SJSA1 (cell line): ENCODE data around the gene ZCCHC10. TPM values are rescaled to one million over a fixed set of nuclear protein-coding genes. Genes with fewer than 3 reads are reported as not detected.

Experiments used
- DNase-seq, 2 experiments: peaks; one replicate each; pipeline ENCODE4 v3.0.0-alpha.2; 2015 to 2020; ENCODE audit warnings: low spot score in 2 of 2, low read depth in 1 of 2
- H3K27ac ChIP-seq: fragments of 250-450 bp; sonication (Bioruptor Pico); 2 replicates; pipeline ENCODE4 v1.5.1; 2020; ENCODE audit warnings: mild to moderate bottlenecking, moderate library complexity
- H3K27me3 ChIP-seq: fragments of 250-450 bp; sonication (Bioruptor Pico); replicated peaks from 2 replicates; pipeline ENCODE4 v1.5.1; 2020; ENCODE audit warnings: mild to moderate bottlenecking, moderate library complexity
- H3K36me3 ChIP-seq: fragments of 250-450 bp; sonication (Bioruptor Pico); 2 replicates; pipeline ENCODE4 v1.5.1; 2020; ENCODE audit warnings: mild to moderate bottlenecking
- H3K4me1 ChIP-seq: fragments of 250-450 bp; sonication (Bioruptor Pico); replicated peaks from 2 replicates; pipeline ENCODE4 v1.6.1; 2021; ENCODE audit warnings: mild to moderate bottlenecking
- H3K4me3 ChIP-seq: fragments of 250-450 bp; sonication (Bioruptor Pico); 2 replicates; pipeline ENCODE4 v1.5.1; 2020; ENCODE audit warnings: mild to moderate bottlenecking
- H3K9me3 ChIP-seq: fragments of 250-450 bp; sonication (Bioruptor Pico); replicated peaks from 2 replicates; pipeline ENCODE4 v1.5.1; 2020; ENCODE audit warnings: mild to moderate bottlenecking
- total RNA-seq: library from RNA; depleted of rRNA; stranded (reverse); fragments of >200 nt; shearing (Covaris generic); gene quantifications from 2 replicates; pipeline ENCODE4 v1.2.3, GENCODE V29; 2014; rRNA removed

ZCCHC10 gene
- total RNA-seq, 1 experiment from 2014 or later: 66.4 TPM

DNA sequence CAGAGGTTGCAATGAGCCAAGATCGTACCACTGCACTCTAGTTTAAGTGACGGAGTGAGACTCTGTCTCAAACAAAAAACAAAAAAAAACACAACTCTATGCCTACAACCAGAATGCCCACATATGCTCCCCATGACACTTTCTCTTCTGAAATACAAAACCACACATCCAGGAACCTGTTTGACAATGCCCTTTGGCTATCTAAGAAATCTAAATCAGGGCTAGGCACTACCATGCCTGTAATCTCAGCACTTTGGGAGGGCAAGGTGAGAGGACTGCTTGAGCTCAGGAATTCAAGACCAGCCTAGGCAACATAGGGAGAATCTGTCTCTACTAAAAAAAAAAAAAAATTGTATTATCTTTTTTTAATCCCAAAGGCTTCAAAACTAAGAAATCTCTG lies 73.5 kb downstream of the ZCCHC10 start:
- Histone ChIP-seq H3K4me3 (no peak overlapping the region), H3K27me3 (no peaks in the 10 kb centered on the region)
- no peak for DNase-seq

DNA sequence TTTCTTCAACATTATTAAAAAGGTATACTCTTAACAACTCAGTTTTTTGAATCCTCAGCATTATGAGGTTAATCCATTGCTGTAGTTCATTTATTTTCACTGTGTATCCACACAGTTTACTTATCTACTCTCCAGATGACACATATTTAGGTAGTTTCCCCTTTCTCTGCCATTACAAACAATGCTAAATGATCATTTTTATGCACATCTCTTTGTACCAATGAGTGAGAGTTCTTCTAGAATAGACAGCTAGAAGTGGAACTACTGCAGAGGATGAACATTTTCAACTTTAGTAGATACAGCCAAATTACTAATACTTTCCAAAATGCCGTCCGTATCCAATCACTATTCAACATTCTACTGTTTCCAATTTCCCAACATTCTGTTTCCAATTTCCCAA lies 74.5 kb downstream of the ZCCHC10 start:
- DNase-seq: no peak
- H3K4me1 ChIP-seq: peaks cover 14% of the 10 kb centered on the region
- H3K9me3 ChIP-seq: 0 out of 2 replicates have a peak, but pooled peaks cover 2% of the 10 kb centered on the region
- no peak overlapping the region for H3K4me3 ChIP-seq
- H3K27me3 ChIP-seq: no peaks in the 10 kb centered on the region
- peaks cover 55% of the 10 kb centered on the region for H3K36me3 ChIP-seq
- no peak overlapping the region for H3K27ac ChIP-seq

More for the DNA sequence above, 73.5 kb downstream of the ZCCHC10 start:
- H3K27ac ChIP-seq: no peak overlapping the region
- H3K4me1 ChIP-seq: peaks cover 9% of the 10 kb centered on the region
- H3K9me3 ChIP-seq: 0 out of 2 replicates have a peak, but pooled peaks cover 2% of the 10 kb centered on the region
- H3K36me3 ChIP-seq: peaks cover 52% of the 10 kb centered on the region

DNA sequence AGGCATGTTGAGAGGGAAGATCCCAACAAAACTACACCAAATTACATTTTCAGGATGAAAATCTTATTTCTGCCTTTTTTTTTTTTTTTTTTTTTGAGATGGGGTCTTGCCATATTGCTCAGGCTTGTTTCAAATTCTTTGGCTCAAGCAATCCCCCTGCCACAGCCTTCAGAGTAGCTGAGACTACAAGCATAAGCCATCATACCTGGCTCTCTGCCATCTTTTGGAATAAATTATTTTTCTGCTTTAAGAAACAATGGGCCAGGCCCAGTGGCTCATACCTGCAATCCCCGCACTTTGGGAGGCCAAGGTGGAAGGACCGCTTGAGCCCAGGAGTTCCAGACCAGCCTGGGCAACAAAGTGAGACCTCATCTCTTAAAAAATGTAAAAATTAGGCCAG lies 77.2 kb downstream of the ZCCHC10 start:
- peaks cover 14% of the 10 kb centered on the region for H3K4me1 ChIP-seq
- H3K27ac ChIP-seq: no peak overlapping the region
- H3K9me3 ChIP-seq: no peaks in the 10 kb centered on the region
- no peak for DNase-seq
- H3K36me3 ChIP-seq: peaks cover 43% of the 10 kb centered on the region
- H3K27me3 ChIP-seq: no peaks in the 10 kb centered on the region
- no peak overlapping the region for H3K4me3 ChIP-seq

DNA sequence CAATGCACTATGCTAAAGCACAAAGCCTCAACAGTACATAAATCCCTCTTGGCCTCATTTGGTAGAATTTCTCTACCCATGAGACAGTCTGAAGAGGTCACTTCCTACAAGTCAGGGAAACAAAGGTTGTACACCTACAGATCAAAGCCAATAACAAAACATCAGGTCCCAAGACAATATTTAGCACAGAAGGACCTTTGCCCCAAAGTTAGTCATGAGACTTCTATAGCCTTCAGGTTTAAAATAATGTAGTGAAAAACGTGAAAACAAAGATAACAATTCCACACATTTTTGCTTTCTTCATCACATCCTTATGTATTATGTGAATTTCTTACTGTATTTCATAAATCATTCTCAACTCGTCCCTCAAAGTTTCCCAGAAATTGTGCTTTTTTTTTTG lies 78.7 kb downstream of the ZCCHC10 start:
- Histone ChIP-seq H3K9me3 (no peaks in the 10 kb centered on the region), H3K27me3 (no peaks in the 10 kb centered on the region), H3K4me1 (peaks cover 14% of the 10 kb centered on the region), H3K4me3 (no peak overlapping the region), H3K27ac (no peak overlapping the region), H3K36me3 (peaks cover 49% of the 10 kb centered on the region)
- DNase-seq: peak in 1 of 2 experiments; percentile 19

Other genes starting within 250 kb of the ZCCHC10 start
- gene SEPTIN8, start 249.3 kb downstream of the ZCCHC10 start, total RNA-seq: 77.3 and 97.4 TPM in 2 replicates
- not detected in 2 replicates for gene SOWAHA, start 213.2 kb downstream of the ZCCHC10 start, total RNA-seq
- 24.1 and 31.2 TPM in 2 replicates for gene SHROOM1, start 195.9 kb downstream of the ZCCHC10 start, total RNA-seq
- 0.09 and 0.21 TPM in 2 replicates for gene GDF9, start 160.1 kb downstream of the ZCCHC10 start, total RNA-seq
- 330 and 440 TPM in 2 replicates for gene UQCRQ, start 159.9 kb downstream of the ZCCHC10 start, total RNA-seq
- 0.37 and 5.5 TPM in 2 replicates for gene LEAP2, start 152.9 kb downstream of the ZCCHC10 start, total RNA-seq
- gene AFF4, start 62.9 kb downstream of the ZCCHC10 start, total RNA-seq: 31.6 and 55.6 TPM in 2 replicates
- gene HSPA4, start 25.5 kb upstream of the ZCCHC10 start, total RNA-seq: 218 and 238 TPM in 2 replicates